WI38 (cell line): ENCODE measurements around the gene TEAD1.
"Not testable (repeated sequence)": the region's sequence is repeated elsewhere in the genome, so short reads cannot be mapped to it uniquely, and the experiment has no call there.

ENCODE experiments used
- H3K4me3 ChIP-seq: 2 replicates; pipeline ENCODE4 v1.5.1; 2011; ENCODE audit warnings: low read depth, mild to moderate bottlenecking, control low read depth, low read length
- TF ChIP-seq, protein P1 (sequence below): IDR thresholded peaks from 2 replicates; pipeline ENCODE4 v1.5.1; 2012; ENCODE audit warnings: low read depth, mild to moderate bottlenecking, control low read depth, low read length

TEAD1 gene

GRCh38 chr11:12755510-12756453 is 81.6 kb downstream of the TEAD1 start:
- TF ChIP-seq, protein P1, sequence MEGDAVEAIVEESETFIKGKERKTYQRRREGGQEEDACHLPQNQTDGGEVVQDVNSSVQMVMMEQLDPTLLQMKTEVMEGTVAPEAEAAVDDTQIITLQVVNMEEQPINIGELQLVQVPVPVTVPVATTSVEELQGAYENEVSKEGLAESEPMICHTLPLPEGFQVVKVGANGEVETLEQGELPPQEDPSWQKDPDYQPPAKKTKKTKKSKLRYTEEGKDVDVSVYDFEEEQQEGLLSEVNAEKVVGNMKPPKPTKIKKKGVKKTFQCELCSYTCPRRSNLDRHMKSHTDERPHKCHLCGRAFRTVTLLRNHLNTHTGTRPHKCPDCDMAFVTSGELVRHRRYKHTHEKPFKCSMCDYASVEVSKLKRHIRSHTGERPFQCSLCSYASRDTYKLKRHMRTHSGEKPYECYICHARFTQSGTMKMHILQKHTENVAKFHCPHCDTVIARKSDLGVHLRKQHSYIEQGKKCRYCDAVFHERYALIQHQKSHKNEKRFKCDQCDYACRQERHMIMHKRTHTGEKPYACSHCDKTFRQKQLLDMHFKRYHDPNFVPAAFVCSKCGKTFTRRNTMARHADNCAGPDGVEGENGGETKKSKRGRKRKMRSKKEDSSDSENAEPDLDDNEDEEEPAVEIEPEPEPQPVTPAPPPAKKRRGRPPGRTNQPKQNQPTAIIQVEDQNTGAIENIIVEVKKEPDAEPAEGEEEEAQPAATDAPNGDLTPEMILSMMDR: no peak
- no peak overlapping the region for H3K4me3 ChIP-seq

GRCh38 chr11:12756454-12756806 is 82.2 kb downstream of the TEAD1 start:
- no peak overlapping the region for H3K4me3 ChIP-seq
- TF ChIP-seq, protein P1: no peak

- TF ChIP-seq, protein P1: no peak
Observed at GRCh38 chr11:12756867-12757266, 82.6 kb downstream of the TEAD1 start.

GRCh38 chr11:12757416-12757815 is 83.2 kb downstream of the TEAD1 start:
- TF ChIP-seq, protein P1: no peak
- H3K4me3 ChIP-seq: no peak overlapping the region

More at GRCh38 chr11:12756867-12757266, 82.6 kb downstream of the TEAD1 start:
- H3K4me3 ChIP-seq: no peak overlapping the region

DNA sequence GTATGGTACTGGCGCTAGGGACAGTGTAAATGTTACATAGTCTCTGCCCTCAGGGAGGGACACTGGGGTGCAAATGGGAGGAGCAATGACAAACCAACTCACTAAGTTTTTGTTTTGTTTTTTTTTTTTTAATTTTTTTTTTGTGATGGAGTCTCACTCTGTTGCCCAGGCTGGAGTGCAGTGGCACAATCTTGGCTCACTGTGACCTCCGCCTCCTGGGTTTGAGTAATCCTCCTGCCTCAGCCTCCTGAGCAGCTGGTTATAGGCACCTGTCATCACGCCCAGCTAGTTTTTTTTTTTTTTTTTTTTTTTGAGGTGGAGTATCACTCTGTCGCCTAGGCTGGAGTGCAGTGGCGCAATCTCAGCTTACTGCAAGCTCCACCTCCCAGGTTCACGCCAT is 83.9 kb downstream of the TEAD1 start:
- H3K4me3 ChIP-seq: not testable (repeated sequence)

- TF ChIP-seq, protein P1: no peak
- no peak overlapping the region for H3K4me3 ChIP-seq
Observed at GRCh38 chr11:12761029-12761428, 86.8 kb downstream of the TEAD1 start.

DNA sequence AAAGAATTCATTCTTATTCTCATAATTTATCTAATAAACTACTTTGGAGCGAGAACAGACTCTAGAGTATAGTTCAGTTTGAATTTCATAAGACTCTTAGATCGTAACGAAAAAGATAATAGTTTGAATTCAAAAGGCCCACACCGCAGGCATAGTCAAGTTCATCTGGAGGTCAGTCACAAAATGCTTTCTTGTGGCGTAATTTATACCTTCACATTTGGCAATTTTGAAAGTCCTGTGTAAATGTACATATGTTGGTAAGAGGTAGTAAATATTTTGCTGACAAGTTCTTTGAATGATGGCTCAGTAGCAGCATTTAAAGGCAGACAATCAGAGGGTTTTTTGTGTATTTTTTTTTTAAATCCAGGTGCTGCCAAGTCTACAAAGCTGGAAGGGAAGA is 88.1 kb downstream of the TEAD1 start:
- H3K4me3 ChIP-seq: no peak overlapping the region
- TF ChIP-seq, protein P1: no peak
